NCI-H510A treated with DMSO at 0.1 percent for 48 hours (cell line): ENCODE data around the gene L3MBTL1.
A peak's percentile ranks its signal among the peaks of the same experiment; 100 is the strongest.
"Not testable (repeated sequence)": the region's sequence is repeated elsewhere in the genome, so short reads cannot be mapped to it uniquely, and the experiment has no call there.

ENCODE experiments used
- DNase-seq: peaks from one replicate; lab custom pipeline; 2025; lab: John Stamatoyannopoulos, UW

L3MBTL1 gene

DNA sequence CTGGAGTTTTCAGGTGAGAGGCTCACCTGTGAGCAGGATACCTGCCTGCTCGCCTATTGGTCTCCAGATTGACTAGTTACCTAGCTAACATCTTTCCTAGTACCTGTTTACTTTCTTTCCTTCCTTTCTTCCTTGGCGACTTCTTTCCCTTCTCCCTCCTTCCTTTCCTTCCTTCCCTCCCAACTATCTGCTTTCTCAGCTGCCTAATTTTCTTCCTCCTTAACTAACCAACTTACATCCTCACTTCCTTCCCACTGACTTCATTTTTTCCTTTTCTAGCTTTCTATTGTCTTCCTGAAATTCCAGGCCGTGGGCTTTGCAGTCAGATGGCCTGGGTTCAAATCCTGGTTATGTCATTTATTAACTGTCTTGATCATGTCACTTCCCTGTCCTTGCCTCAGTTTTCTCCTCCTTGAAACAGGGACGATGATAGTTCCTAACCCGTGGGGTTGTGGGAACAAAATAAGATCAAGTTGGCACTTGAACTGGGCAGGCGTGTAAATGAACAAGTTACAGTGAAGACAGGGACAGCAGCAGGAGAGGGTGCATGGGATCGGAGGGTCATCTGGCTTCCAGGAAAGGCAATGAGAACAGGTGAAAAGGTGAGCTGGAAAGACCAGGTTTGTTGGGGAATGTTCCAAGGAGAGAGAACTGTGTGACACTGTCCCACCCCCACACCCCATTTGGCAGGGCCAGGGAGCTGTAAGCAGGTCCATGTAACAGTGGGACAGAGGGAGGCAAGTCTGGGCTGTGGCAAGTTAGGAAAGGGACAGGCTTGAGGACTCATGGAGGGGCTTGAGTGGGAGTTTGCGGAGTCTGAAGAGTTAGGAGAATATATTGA is 51.9 kb downstream of the L3MBTL1 start:
- DNase-seq: no peak

DNA sequence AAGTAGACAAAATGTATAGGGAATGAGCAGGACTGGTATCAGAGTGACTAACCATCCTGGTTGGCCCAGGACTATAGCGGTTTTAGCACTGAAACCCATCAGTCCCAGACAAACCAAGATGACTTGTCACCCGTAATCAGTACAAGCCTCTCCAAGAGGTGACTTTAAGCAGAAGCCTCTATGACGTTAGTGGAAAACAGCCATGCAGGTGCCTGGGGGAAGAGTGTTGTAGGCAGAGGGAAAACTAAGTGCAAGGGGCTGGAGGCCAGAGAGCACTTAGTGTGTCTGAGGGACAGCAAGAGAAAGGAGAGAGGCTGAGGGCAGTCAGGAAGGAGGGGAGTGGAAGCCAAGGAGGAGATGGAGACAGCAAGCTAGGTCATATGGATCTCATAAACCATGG is 53.5 kb downstream of the L3MBTL1 start:
- no peak for DNase-seq

DNA sequence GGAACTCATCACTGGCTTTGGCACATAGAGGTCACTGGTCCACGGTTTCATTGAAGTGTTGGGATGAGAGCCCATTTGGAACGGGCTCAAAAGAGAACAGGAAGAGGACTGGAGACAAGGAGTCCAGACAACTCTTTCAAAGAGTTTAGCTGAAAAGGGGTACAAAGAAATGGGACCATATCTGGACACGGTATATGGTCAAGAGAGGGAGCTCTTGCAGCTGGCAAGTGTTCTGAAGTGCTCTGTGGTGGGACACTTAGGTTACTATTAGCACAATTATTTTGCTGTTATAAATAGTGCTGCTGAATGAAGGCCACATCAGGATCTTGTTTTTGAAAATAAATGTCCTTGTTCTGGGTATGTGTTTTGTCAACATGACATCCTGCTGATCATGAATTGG is 55.9 kb downstream of the L3MBTL1 start:
- DNase-seq: no peak

DNA sequence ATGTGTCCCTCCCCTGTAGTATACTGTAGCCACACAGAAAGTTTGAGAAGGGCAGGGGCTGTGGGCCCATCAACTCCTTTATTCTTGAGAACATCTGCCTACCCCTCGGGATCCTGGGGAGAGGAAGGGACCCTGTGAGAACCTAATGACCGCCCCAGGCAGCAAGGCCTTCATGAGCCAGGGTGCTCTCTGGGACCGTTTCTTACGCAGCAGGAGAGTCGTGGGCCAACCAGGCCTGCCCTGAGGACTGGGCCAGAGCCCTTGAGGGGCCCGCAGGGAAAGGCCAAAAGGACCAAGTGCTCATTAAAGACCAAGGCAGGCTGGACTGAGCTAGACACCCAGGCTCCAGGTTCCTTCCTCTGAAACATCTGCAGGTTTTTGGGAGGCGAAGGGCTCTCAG is 56.5 kb downstream of the L3MBTL1 start:
- DNase-seq: no peak

DNA sequence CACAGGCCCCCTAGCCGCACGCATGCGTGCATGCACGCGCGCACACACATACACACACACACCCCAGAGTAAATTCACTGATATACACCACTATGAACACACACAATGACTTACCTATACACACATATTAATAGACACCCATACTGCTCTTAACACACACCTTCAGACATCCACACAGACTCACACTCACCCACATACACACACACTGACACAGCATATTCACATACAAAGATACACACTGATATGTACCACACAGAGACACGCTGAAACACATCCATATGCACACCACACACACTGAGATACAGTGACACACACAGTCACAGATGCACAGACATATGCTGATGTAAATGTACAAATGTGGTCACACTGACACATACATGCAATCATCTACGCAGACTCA is 57.0 kb downstream of the L3MBTL1 start:
- DNase-seq: no peak

DNA sequence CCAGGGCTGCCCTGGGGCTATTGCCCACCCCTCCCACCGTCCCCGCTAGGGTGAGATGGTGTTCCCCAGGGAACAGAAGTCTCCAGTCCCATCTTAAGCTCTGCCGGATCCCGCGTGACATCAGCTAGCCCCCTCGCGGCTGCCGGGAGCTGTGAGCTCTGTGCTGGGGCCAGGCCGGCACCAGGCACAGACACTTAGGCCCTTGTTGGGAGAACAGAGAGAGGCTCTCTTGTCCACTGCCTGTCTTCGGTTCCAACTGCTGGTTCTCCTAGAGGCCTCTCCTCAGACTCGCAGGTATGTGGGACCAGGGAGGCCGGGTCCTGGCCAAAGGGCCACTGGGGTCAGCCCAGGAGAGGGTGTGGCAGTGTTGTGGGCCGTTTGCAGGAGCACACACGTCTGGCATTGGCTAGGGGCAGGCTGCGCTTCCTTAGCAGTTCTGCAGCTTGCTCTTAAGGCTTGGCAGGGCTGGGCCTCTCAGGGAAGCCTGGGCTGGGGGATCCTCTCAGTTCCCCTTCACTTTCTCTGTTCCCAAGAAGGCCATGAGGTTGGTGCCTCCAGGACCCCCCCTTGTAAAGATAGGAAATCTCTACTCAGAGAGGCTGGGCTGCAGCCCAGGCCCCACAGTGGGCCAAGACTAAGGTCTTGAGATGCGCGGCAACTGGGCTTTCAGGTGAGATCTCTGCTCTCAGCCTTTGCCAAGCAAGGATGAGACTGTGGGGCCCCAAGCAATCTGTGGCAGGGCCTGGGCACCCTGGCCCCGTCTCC is 57.7 kb downstream of the L3MBTL1 start:
- DNase-seq: no peak

DNA sequence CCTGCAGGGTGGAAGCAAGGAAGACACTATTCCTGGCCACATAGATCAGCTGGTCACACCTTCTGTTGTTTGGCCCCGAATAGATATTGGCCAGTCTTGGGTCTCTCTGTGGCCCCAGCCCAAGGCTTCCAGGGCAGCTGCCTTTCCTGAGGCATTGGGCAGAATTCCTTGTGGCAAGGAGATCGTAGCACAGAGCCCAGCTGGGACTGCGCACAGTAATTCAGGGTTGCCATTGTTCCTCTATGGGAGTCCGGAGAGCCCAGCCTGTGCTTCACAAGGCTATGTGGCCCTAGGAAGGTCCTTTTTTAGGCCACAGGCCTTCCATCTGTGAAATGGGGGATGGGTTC is 58.2 kb downstream of the L3MBTL1 start:
- no peak for DNase-seq

DNA sequence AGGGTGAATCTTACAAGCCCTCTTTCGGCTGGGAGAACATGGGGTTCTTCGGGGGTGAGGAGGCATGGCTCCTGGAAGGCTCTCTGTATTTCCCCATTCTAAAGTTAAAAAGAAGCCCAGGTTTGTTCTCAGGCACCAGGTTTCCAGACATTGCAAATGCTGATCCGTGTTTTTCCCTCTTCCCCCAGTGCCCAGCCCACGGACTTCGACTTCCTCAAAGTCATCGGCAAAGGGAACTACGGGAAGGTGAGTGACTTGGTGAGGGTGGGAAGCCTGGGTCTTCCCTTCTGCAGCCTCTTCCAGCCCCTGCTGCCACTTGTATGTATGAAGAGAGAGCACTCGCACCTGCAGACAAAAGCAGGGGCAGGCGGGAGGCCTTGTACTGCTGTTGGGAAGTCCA is 60.0 kb downstream of the L3MBTL1 start:
- no peak for DNase-seq

DNA sequence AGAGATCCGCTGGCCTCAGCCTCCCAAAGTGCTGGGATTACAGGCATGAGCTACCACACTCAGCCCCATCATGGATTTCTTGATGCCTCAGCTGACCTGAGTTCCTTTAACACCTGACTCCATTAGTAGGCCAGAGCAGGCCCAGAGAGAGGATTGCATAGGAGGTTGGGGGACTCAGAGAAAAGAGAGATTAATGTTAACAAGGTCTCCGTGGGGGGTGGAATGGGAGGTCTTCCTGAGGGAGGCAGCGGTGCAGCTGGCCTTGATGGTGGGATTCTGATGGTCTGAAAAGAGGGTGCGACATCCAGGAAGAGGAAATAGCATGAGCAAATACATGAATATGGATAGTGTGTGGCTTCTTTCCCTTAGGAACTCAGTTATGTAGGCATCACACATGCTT is 61.2 kb downstream of the L3MBTL1 start:
- DNase-seq: no peak

DNA sequence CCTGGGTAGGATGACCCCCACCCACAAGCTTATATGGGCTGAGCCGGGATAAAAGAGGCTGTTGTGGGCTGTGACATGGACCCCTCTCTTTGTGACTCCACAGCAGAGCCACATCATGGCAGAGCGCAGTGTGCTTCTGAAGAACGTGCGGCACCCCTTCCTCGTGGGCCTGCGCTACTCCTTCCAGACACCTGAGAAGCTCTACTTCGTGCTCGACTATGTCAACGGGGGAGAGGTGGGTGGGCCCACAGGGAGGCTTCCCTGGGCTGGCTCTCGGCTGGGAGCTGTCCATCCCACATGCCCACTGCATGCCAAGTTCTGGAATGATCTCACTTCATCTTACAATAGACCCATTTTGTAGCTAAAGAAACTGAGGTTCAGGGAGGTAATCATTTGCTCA is 61.8 kb downstream of the L3MBTL1 start:
- DNase-seq: no peak

DNA sequence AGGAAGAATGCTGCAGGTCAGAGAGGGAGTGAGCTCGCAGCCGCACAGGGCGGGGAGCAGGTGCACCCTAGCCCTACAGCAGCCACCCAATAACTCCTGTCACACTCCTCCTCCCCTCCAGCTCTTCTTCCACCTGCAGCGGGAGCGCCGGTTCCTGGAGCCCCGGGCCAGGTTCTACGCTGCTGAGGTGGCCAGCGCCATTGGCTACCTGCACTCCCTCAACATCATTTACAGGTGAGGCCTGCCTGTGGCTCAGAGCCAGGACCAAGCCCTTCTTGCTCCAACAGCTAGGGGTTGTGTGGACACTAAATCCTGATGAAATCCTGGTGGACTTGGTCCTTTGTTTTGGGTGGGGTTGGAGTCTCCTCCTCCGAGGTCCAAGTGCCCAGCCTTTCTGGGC is 63.0 kb downstream of the L3MBTL1 start:
- no peak for DNase-seq

DNA sequence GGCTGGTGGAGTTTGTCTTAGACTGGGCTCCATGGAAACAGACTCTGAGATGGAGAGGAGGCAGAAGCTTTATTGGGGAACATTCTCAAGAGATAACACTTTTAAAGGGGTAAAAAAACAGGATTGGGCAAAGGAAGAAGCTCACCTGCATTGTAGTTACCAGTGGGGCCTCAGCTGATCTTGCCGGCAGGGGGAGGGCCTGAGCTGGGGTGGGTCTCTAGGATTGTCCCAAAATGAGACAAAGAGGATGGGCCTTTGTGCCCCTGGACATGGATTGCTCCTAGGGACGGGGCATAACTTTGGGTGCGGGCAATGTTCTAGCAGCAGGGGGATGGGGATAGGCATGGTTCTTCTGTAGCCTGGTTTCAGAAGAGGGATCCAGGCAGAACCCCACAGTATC is 63.8 kb downstream of the L3MBTL1 start:
- DNase-seq: no peak

DNA sequence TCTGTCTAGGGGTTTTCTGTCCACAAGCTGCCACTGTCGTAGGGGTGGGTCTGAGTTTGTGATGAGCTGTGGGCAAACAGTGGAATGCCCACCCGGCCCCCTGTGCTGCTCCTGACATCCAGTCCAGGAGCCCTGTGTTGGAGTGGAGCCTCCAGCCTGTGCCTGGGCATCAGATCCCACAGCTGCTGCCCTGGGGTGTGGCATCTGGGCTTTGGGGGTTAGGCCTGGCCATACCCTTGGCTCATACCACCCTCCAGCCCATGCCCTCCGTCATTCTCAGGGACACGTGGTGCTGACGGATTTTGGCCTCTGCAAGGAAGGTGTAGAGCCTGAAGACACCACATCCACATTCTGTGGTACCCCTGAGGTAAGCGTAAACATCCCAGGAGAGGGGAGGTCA is 64.3 kb downstream of the L3MBTL1 start:
- no peak for DNase-seq

DNA sequence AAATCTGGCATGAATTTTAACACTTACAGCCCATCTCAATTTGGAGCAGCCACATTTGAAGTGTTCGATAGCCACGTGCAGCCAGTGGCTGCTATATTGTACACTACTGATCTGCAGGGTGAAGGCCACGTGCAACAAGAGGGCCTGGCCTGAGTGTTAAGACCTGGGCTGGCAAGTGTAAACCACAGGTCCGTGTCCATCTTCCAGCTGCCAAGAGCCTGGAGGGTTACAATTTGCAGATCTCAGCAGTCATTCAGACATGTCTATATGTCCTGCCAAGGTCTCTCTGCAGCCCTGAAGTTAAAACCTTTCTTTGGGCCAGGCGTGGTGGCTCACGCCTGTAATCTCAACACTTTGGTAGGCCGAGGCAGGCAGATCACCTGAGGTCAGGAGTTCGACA is 65.4 kb downstream of the L3MBTL1 start:
- DNase-seq: no peak

DNA sequence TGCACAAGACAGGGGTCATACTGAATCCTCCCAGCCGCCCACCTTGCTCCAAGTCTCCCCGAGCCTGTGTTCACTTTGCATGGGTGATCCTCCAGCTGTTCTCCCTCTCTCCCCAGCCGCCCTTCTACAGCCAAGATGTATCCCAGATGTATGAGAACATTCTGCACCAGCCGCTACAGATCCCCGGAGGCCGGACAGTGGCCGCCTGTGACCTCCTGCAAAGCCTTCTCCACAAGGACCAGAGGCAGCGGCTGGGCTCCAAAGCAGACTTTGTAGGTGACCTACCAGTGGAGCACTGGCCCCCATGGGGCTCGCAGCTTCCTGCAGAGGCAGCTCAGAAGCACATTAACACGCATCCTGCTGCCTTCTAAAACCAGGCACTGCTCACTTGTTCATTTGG is 68.6 kb downstream of the L3MBTL1 start:
- no peak for DNase-seq

DNA sequence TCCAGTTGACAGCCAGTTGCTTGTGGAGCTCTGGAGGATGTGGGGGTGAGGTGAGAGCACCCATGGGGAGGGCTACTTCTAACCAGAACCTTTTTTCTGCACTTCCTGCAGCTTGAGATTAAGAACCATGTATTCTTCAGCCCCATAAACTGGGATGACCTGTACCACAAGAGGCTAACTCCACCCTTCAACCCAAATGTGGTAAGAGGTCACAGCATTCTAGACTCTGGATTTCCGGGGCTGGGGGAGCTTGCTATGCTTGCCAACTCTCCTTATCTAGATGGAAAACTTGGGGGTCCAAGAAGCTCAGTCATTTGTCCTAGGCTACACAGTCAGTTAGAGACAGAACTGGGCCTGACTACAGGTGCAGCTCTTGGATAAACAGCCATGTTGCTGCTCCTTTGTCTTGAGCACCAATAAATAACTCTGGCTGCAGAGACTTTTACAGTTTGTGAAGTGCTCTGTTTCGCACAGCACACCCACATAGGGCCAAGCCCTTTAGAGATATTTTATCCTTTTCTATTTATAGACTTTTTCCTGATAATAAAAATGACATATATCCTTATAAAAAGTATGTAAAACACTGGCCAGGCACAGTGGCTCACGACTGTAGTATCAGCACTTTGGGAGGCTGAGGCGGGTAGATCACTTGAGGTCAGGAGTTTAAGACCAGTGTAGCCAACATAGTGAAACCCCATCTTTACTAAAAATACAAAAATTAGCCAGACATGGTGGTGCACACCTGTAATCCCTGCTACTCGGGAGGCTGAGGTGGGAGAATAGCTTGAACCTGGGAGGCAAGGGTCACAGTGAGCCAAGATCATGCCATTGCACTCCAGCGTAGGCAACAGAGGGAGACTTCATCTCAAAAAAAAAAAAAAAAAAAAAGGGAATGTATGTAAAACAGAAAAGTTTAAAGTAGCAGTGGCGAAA is 72.6 kb downstream of the L3MBTL1 start:
- no peak for DNase-seq

DNA sequence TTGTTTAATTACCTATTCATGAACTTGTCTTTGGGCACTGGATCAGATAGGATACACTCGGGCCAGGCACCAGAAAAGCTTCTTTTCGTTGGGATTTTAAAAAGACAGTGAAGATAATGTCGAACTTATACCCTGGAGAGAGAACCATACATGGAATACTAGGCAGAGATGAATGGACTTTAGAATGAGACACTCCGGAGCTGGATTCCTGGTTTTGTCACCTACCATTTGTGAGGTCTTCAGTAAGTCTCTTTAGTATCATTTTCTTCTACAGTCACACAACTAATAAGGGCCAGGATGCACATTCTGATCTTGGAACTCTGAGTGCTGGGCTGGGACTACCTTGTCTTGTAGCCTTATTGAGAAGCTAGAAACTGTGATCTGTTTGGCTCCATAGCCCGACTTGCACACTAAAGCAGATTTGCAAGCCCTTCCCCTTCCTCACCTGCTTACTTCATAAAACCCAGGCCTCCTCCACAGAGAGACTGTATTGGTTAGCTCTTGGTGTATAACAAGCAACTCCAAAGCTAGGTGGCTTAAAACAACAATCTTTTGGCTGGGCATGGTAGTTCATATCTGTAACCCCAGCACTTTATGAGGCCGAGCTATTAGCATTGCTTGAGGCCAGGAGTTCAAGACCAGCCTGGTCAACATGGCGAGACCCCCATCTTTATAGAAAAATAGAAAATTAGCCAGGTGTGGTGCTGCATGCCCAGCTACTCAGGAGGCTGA is 75.8 kb downstream of the L3MBTL1 start:
- no peak for DNase-seq

DNA sequence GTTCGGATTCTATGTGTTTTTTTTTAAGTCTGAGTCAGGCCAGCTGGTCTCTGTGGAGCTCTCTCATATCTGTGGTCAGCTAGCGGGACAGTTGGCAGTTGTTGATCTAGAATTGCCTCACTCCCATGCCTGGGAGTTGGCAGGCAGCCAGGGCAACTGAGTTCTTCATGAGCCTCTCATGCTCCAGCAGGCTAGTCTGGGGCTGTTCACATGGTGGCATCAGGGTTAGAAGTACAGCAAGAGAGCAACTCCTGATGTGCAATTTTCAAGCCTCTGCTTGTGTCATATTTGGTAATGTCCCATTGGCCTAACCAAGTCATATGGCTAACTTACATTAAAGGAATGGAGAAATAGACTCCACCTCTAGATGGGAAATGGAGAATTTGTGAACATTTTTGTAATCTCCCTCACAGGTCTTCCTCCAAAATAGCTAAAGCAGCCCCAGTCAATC is 76.5 kb downstream of the L3MBTL1 start:
- DNase-seq: peak; percentile 34

DNA sequence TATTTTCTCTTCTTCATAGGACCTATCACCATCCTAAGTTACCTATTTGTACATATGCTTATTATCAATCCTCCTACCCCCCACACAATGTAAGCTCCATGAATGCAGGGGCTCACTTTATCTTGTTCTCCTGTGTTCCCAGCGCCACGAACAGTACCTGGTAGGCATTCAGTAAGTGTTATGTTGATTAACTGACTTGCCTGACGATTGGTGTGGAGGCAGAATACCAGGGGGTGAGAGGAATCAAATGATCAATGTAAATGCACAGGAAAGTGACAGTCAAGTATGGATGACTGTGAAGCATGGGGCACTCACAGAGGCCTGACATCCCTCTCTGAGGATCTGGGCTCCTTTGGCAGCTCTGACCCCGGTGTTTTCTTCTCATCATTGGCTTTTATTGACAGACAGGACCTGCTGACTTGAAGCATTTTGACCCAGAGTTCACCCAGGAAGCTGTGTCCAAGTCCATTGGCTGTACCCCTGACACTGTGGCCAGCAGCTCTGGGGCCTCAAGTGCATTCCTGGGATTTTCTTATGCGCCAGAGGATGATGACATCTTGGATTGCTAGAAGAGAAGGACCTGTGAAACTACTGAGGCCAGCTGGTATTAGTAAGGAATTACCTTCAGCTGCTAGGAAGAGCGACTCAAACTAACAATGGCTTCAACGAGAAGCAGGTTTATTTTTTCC is 77.1 kb downstream of the L3MBTL1 start:
- no peak for DNase-seq

DNA sequence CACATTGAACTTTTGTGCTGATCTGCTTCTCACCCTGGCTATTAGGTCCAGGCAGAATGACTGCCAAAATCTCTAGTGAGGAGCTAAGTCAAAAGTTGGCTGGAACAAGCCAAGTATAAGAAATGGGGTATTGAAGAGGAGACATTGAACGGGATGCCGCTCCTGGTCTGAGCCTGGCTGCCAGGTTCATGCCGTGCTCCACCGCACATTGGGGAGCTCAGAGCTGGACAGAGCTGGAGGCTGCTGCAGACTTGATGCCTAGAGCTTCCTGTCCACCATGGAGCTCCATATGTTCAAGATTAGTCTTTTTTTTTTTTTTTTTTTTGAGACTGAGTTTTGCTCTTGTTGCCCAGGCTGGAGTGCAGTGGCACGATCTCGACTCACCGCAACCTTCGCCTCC is 79.1 kb downstream of the L3MBTL1 start:
- DNase-seq: no peak

DNA sequence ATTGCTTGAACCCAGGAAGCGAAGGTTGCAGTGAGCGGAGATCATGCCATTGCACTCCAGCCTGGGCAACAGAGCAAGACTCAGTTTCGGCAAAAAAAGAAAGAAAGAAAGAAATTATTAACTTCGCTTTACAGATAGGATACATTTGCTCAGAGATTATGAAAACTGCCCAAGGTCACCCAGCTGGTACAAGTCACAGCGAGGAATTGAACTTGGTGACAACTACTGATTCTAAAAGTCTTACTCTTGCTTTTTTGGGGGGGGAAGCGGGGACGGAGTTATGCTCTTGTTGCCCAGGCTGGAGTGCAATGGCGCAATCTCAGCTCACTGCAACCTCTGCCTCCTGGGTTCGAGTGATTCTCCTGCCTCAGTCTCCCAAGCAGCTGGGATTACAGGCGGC is 81.0 kb downstream of the L3MBTL1 start:
- not testable (repeated sequence) for DNase-seq
